ENCODE measurements around the gene MBL2.

- no peak for TF ChIP-seq CTCF (IDR thresholded peaks at IDR 0.05)
- no peak for TF ChIP-seq POLR2A (IDR thresholded peaks at IDR 0.05)
These were observed 30.7 kb downstream of the MBL2 start for GRCh38 chr10:52741851-52742250.

Measured in testis (tissue), 2 donors.